ENCODE results near the gene VPS37B.

VPS37B gene

DNA sequence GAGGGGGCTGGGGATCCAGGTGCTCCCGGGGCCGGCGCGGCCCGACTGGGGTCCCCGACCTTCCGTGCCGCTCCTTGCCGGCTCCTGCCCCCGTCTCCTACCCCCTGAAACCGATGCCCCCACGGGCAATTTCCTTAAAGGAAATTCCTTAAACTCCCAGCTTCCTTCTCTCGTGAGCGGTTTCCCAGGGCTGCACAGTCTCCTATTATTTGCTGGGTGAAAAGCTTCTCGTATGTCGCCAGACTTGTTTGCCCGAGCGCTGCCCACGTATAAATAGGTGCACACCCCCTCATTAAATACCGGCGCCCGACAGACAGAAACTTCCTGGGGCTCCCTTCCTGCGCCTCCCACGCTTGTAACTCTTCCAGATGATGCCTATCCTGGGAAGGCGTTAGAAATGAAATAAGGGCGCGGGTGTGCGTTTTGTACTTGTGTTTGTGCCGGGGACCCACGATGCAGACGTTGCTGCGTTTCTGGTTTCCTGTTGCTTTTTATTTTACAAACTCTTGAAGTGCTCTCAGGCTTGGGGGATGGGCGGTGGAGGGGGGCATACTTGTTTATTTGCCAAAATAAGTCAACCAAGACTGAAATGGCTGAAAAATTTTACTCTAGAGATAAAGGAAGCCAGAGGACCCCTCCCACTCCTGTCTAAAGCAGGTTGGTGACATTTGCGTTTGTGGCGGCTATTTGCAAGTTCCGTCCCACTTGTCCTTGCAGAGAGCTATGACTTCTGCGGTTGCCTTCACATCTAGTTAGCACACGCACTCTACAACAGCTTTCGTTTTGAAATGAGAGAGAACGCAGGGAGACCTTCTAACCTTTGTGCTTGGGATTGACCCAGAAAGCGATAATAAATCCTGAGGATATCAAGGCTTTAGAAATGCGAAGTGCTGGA lies 59.6 kb downstream of the VPS37B start:
- no peak for DNase-seq

DNA sequence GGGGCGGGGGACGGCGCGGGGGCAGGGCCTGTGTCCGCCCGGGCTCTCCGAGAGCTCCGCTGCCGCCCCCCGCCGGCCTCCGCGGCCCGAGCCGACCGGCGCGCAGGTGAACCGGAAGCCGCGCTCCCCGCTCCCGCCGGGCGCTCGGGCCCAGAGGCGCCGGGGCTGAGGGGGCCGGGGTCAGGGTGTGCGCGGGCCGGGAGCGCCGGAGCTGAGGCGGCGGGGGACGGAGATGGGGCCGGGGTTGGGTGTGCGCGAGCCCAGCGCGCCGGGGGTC lies 60.2 kb downstream of the VPS37B start:
- DNase-seq: no peak

DNA sequence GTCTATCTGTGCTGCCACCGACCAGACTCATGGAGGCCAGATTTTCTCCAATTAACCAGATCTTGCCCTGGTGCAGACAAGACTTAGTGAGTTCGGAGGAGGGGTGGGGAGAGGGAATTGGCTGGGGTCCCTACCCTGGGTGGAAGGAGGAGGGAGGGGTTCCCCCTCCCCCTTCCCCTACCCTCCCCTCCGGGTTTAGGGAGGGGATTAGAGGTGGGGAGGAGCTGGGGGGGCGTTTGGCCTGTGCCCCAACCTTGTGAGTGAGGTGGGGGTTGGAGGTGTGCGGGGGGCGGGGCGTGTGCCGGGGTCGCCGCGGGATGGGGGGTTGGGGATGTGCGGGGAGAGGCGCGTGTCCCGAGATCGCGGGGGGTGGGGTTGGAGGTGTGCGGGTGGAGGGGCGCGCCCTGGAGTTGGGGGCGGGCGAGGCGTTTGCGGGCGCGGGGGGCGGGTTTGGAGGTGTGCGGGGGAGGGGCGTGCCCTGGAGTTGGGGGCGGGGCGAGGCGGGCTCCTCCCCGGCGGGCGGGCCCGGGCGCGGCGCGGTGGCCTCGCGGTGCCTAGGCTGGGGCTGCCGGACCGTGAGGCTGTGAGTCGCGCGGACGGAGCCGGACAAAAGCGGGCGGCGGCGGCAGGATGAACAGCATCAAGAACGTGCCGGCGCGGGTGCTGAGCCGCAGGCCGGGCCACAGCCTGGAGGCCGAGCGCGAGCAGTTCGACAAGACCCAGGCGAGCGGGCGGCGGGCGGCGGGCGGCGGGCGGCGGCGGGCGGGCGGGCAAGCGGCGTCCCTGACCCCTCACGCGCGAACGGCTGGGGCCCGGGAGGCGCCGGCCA lies 60.8 kb downstream of the VPS37B start, which contains the start of gene HIP1R:
Gene HIP1R, plus strand, starts transcription at position 537 of the 829 bp plus-strand sequence. Its CDS starts 94 bp downstream, at position 631.
- DNase-seq: no peak

DNA sequence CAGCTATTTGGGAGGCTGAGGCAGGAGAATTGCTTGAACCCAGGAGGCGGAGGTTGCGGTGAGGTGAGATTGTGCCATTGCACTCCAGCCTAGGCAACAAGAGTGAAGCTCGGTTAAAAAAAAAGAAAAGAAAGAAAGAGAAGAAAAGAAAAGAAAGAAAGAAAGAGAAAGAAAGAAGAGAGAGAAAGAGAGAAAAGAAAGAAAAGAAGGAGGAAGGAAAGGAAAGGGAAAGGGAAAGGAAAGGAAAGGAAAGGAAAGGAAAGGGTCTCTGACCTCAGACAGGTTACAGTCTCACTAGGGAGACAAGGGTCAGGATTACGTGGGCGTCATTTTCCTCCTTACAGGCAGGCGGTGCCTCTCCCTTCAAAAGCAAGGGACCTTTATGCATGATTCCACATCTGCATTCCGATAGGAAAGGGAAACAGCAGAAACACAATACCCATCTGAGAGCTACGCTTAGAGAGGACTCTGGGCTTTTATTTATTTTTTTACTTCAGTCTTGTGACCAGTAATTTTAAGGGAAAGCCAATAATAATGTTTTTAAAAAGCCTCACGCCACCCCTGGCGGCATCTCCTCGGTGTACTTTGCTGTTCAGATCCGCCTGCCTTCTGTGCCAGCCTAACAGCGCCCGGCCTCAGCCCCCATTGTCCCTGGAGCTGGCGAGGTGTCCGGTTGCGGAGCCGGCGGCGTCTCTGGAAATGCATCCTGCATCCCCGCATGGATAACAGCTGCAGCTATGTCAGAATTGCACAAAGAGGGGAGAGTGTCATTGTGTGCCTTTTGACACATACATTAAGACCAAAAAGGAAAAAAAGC lies 61.6 kb downstream of the VPS37B start:
- peak; percentile 52 for DNase-seq

DNA sequence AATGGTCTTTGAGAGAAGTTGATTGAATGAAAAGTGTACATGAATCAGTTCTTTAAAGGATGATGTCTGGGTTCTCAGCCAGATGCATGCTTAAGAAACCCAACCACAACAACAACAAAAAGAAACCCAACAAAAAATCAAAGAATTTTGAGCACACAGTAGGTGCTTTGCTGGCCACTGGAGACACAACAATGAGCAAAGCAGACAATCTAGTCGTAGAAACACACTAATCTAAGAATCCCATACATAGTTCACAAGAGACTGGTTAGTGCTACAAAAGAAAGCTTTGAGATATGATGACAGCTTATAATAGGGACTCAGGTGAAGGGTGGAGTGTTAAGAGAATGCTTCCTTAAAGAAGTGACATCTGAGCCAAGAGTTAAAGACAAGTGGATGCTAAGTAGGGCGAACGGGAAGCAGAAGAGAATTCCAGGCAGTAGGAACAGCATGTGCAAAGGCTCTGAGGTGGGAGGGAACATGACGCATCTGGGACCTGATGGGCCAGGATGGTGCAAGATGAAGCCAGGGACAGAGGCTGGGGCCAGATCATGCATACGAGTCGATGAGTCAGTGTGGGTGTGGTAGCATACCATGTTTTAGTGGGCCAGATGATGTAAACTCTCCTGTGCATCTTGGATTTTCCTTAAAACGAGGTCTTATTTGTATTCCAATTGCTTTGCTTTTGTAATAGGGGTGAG lies 65.3 kb downstream of the VPS37B start:
- DNase-seq: no peak

DNA sequence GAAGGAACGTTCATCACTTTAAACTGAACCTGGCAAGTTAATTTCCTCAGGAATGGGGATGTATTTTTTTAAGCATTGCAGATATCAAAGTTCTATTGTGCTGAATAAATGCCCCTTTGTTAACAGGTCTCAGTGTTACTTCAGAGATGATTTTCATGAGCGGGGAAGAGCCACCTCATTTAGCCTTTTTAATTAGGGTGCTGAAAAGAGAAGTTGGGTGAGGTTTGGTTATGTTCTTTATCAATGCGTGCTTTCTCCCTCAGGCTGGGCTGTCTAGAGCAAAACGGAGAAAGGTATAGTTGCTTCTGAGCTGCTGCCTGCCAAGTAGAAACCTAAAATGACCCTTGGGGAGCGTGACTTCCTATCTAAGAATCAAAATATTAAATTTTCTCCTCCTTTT lies 68.7 kb downstream of the VPS37B start:
- DNase-seq: no peak

DNA sequence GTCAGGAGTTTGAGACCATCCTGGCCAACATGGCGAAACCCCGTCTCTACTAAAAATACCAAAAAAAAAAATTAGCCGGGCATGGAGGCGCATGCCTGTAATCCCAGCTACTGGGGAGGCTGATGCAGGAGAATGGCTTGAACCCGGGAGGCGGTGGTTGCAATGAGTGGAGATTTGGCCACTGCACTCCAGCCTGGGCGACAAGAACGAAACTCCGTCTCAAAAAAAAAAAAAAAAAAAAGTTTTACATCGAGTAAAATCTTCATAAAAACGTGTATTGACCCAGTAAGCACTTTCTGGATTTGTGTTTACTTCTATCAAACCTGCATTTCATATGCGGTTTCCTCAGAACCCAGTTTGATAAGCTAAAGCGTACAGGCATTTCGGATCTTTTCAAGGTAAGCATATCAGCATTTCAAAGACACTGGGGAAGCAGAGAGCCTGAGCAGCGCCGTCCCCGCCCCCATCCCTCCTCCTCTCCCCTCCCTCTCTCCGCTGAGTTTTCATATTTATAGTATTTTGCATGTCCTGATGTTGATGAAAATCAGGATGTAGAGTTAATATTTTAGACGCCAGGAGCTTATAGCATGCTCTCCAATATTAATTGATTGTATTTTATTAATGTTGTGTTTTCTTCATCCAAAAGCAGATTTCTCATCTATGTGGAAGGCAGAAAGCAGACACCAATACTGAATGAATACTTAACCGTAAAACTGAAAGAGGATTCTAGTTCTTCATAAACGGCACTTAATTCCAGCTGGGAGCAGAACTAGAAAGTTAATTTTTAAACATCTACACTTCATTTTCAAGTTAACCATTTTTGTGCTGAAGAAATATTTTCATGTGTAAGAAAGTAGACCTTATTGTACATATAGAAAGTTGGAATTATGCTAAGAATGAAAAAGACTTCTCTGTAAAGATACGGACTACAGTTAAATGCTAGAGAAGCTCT lies 69.9 kb downstream of the VPS37B start:
- no peak for DNase-seq

DNA sequence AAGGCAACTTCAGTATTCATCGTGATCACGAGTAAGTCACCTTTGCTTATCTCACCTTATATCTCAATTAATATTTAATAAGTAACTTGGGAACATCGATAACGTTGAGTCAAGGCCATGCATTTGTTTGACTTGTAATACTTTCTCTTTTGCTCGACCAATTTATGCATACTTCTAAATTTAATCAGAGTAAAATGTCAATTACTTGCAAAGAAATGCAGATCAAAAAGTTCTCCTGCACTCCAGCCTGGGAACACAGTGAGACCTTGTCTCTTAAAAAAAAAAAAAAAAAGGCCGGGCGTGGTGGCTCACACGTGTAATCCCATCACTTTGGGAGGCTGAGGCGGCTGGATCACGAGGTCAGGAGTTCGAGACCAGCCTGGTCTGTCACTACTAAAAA lies 72.5 kb downstream of the VPS37B start:
- DNase-seq: no peak

DNA sequence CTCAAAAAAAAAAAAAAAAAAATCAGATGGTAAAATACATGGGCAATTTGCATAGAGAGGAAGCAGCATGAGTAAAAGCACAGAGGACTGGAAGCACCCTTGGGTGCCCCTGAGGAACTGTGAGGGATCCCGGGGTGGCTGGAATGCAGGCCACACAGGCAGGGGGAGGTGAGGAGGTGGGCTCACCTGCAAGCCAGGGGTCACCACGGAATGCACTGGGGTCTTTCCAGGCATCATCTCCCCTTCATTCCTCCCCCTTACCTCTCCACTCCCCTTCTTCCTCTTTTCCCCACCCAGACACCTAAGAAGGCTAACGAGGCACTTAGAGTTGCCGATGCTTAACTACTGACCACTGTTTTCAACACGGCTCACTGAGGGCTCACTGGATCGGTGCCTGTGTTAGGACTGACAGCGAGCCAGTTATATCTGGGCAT lies 75.1 kb downstream of the VPS37B start:
- no peak for DNase-seq

DNA sequence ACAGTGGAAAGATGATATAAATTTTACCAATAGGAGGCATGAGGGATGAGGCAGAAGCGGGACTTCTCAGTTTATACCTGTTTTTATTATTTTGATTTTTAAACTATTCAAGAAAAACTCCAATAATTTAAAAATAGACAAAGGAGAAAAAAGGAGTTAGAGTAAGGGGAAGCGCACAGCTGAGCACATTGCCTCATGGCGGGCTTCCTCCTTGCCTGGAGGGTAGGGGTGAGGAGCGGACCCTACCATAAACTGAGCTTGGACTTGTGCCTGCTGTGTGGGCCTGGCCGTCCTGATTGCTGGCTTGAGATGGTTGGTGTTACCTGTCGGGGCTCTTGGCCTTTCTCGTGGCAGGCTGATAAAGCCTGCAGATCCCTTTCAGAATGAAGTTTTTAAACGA lies 75.8 kb downstream of the VPS37B start:
- DNase-seq: no peak

DNA sequence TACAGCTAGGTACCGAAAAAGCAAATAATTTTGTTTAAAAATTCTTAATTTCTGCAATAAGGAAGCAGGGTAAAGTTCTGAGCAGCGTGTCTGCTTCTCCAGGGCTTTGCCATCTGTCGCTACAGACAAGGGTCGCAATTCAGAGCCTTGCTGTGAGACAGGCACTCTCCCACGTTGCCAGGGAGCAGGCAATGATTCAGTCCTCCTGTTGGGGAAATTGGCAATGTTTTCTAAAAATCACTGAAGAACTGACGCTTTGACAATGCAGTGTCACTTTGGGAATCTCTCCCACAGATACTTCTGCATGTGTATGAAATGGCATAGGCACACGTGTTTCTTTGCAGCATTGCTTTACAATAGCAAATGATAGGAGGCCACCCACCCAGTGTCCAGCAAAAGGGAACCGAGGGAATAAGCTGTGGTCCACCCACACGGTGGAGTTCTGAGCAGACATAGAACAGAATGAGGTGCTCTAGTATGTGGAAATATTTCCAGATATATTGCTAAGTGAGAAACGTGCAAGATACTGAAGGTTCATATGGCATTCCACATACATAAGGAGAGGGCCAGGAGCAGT lies 76.6 kb downstream of the VPS37B start:
- DNase-seq: no peak
